SU-DHL-6 (cell line): ENCODE measurements around the gene DCAF12.

Source experiments
- H2AFZ ChIP-seq: fragments of 200-600 bp; sonication (generic); 2 replicates; pipeline ENCODE4 v1.6.1; 2014; ENCODE audit warnings: low read depth, mild to moderate bottlenecking, moderate library complexity, mixed read lengths, antibody characterized with exemption, low read length; ENCODE audit not compliant: severe bottlenecking
- H3F3A ChIP-seq: fragments of 200-600 bp; shearing (Covaris generic); 2 replicates; pipeline ENCODE4 v1.6.0; 2016; ENCODE audit warnings: antibody characterized with exemption, mild to moderate bottlenecking; ENCODE audit not compliant: insufficient read depth
- H3K27ac ChIP-seq: fragments of 200-600 bp; sonication (generic); 2 replicates; pipeline ENCODE4 v1.5.1; 2016; ENCODE audit warnings: low read depth, mild to moderate bottlenecking, low read length, moderate library complexity, mixed read lengths
- H3K27me3 ChIP-seq: fragments of 200-600 bp; sonication (generic), shearing (Covaris generic); 2 replicates; pipeline ENCODE4 v1.6.0; 2014; ENCODE audit warnings: mild to moderate bottlenecking, low read length
- H3K36me3 ChIP-seq: fragments of 200-600 bp; sonication (generic); 2 replicates; pipeline ENCODE4 v1.6.1; 2014; ENCODE audit warnings: mild to moderate bottlenecking, low read length, mixed read lengths
- H3K4me2 ChIP-seq: fragments of 300-600, 200-600 bp; shearing (Covaris generic), sonication (generic); 2 replicates; pipeline ENCODE4 v1.6.0; 2014; ENCODE audit warnings: low read length, low read depth, mild to moderate bottlenecking; ENCODE audit not compliant: poor library complexity, severe bottlenecking
- H3K4me3 ChIP-seq: fragments of 200-600 bp; sonication (generic); 2 replicates; pipeline ENCODE4 v1.5.1; 2014; ENCODE audit warnings: antibody characterized with exemption, low read length, mild to moderate bottlenecking, mixed read lengths; ENCODE audit not compliant: insufficient read depth, poor library complexity, severe bottlenecking
- H3K79me2 ChIP-seq: fragments of 200-600 bp; sonication (generic); 2 replicates; pipeline ENCODE4 v1.6.1; 2014; ENCODE audit warnings: mild to moderate bottlenecking, low read length, moderate library complexity; ENCODE audit not compliant: insufficient read depth
- H3K9ac ChIP-seq: fragments of 200-600 bp; sonication (generic); 2 replicates; pipeline ENCODE4 v1.7.0; 2014; ENCODE audit warnings: mild to moderate bottlenecking, low read length
- H3K9me2 ChIP-seq: fragments of 200-600 bp; sonication (generic); replicated peaks from 2 replicates; pipeline ENCODE4 v1.6.1; 2014; ENCODE audit warnings: low read length; ENCODE audit not compliant: insufficient read depth
- H3K9me3 ChIP-seq: fragments of 200-600 bp; sonication (generic); 2 replicates; pipeline ENCODE4 v1.6.1; 2014; ENCODE audit warnings: low read length, mixed read lengths; ENCODE audit not compliant: insufficient read depth
- H4K20me1 ChIP-seq: fragments of 200-600 bp; sonication (generic); 2 replicates; pipeline ENCODE4 v1.6.1; 2014; ENCODE audit warnings: low read depth, mild to moderate bottlenecking, antibody characterized with exemption, low read length, moderate library complexity, mixed read lengths
- CTCF ChIP-seq: fragments of 200-600 bp; sonication (generic); IDR thresholded peaks from one replicate; pipeline ENCODE4 v1.5.1; 2017; ENCODE audit warnings: antibody characterized with exemption, mild to moderate bottlenecking, low read length, moderate library complexity; ENCODE audit not compliant: insufficient read depth, poor library complexity, severe bottlenecking
- EZH2phosphoT487 ChIP-seq: fragments of 200-600 bp; sonication (generic), shearing (Covaris generic); conservative IDR thresholded peaks from 2 replicates; pipeline ENCODE4 v1.6.1; 2018; ENCODE audit warnings: mild to moderate bottlenecking, antibody characterized with exemption, low read length, moderate library complexity, mixed read lengths

Gene DCAF12

GRCh38 chr9:34154057-34154456 lies 27.6 kb upstream of the DCAF12 start:
- H3F3A ChIP-seq = no peaks in the 10 kb centered on the region
- no peaks in the 10 kb centered on the region for H3K27me3 ChIP-seq
- H3K9me3 ChIP-seq = no peaks in the 10 kb centered on the region
- H3K4me3 ChIP-seq = no peak overlapping the region
- no peaks in the 10 kb centered on the region for H3K9me2 ChIP-seq
- H3K36me3 ChIP-seq = no peaks in the 10 kb centered on the region
- H4K20me1 ChIP-seq = no peaks in the 10 kb centered on the region
- H3K9ac ChIP-seq = no peak overlapping the region
- no peak overlapping the region for H3K4me2 ChIP-seq
- H2AFZ ChIP-seq = no peak overlapping the region
- H3K79me2 ChIP-seq = no peaks in the 10 kb centered on the region
- no peak overlapping the region for H3K27ac ChIP-seq
- TF ChIP-seq CTCF (no peak), EZH2phosphoT487 (no peak)

- Histone ChIP-seq H3K9me2 (no peaks in the 10 kb centered on the region), H3K79me2 (no peaks in the 10 kb centered on the region), H4K20me1 (no peaks in the 10 kb centered on the region), H3K27me3 (no peaks in the 10 kb centered on the region), H3K9ac (no peak overlapping the region), H3K4me3 (no peak overlapping the region), H3K9me3 (no peaks in the 10 kb centered on the region), H2AFZ (no peak overlapping the region), H3K4me2 (no peak overlapping the region), H3K27ac (no peak overlapping the region), H3K36me3 (no peaks in the 10 kb centered on the region), H3F3A (no peaks in the 10 kb centered on the region)
- no peak for TF ChIP-seq EZH2phosphoT487
- no peak for TF ChIP-seq CTCF
Observed at GRCh38 chr9:34151398-34151797, 24.9 kb upstream of the DCAF12 start.

DNA sequence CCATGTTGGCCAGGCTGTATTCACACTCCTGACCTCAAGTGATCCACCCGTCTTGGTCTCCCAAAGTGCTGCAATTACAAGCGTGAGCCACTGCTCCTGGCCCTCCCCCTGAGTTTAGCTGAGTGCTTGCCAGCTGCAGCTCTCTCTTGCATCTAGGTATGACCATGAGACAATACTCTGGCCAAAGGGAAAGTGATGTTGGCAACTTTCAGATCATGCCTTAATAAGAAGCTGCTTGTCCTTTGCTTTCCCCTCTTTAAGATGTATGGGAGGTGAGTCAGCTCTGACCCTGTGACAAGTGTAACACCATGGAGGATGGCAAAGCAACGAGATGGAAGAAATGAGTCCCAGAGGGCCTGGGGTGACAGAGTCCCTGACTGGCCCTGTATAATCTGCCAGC lies 18.7 kb upstream of the DCAF12 start:
- H3K9ac ChIP-seq = no peak overlapping the region
- no peak overlapping the region for H3K27ac ChIP-seq
- H4K20me1 ChIP-seq = no peaks in the 10 kb centered on the region
- H3K9me2 ChIP-seq = no peaks in the 10 kb centered on the region
- no peak overlapping the region for H3K4me3 ChIP-seq
- H3K9me3 ChIP-seq = no peaks in the 10 kb centered on the region
- no peak for TF ChIP-seq CTCF
- H3K36me3 ChIP-seq = no peaks in the 10 kb centered on the region
- no peaks in the 10 kb centered on the region for H3K27me3 ChIP-seq
- no peaks in the 10 kb centered on the region for H3K79me2 ChIP-seq
- no peak overlapping the region for H3K4me2 ChIP-seq
- no peaks in the 10 kb centered on the region for H3F3A ChIP-seq
- no peak overlapping the region for H2AFZ ChIP-seq

- H3K9ac ChIP-seq = no peak overlapping the region
Observed at GRCh38 chr9:34143116-34143515, 16.6 kb upstream of the DCAF12 start.

More at GRCh38 chr9:34143116-34143515, 16.6 kb upstream of the DCAF12 start:
- H3K27ac ChIP-seq = no peak overlapping the region
- H2AFZ ChIP-seq = no peak overlapping the region
- H3K36me3 ChIP-seq = no peaks in the 10 kb centered on the region
- no peaks in the 10 kb centered on the region for H3K9me2 ChIP-seq
- no peak overlapping the region for H3K4me3 ChIP-seq
- no peaks in the 10 kb centered on the region for H3K27me3 ChIP-seq
- H3K4me2 ChIP-seq = no peak overlapping the region
- TF ChIP-seq CTCF (no peak), EZH2phosphoT487 (no peak)
- H3K79me2 ChIP-seq = no peaks in the 10 kb centered on the region
- no peaks in the 10 kb centered on the region for H3K9me3 ChIP-seq
- H3F3A ChIP-seq = no peaks in the 10 kb centered on the region
- no peaks in the 10 kb centered on the region for H4K20me1 ChIP-seq
